Endothelial cell of umbilical vein (primary cell): ENCODE results near the gene FAU. TPM values are rescaled to one million over a fixed set of nuclear protein-coding genes. Genes with fewer than 3 reads are reported as not detected.

Experiments used
- BruUV-seq: library from RNA; stranded (reverse); fragments of 400-500 nt; replicated peaks from 2 replicates; lab custom pipeline; 2021; lab: Mats Ljungman, UMichigan
- CTCF ChIA-PET: fragments of 300-600, 350-600 bp; sonication (Branson Sonifier 250); formaldehyde crosslinking; loops from one replicate; lab custom pipeline; 2021; ENCODE audit warnings: antibody characterized with exemption, inconsistent platforms; lab: Charles Lee
- POLR2A ChIA-PET: fragments of 300-600, 350-600 bp; sonication (Branson Sonifier 250); formaldehyde crosslinking; loops from one replicate; lab custom pipeline; 2021; ENCODE audit warnings: antibody characterized with exemption, inconsistent platforms; lab: Charles Lee
- DNase-seq: peaks from one replicate; pipeline ENCODE4 v3.0.0-alpha.2; 2011; ENCODE audit warnings: low read depth, low spot score
- FAIRE-seq: peaks from 2 replicates; lab custom pipeline; 2011; peaks lifted over from hg19 to GRCh38; lab: Jason Lieb, UNC
- H2AFZ ChIP-seq: 2 replicates; pipeline ENCODE4 v1.6.0; 2012; ENCODE audit warnings: low read depth, low read length, control low read depth, inconsistent platforms
- H3K27ac ChIP-seq: 2 replicates; pipeline ENCODE4 v1.5.1; 2011; ENCODE audit warnings: low read depth, mild to moderate bottlenecking, control low read depth, low read length, moderate library complexity; ENCODE audit not compliant: insufficient read depth
- H3K27me3 ChIP-seq, 2 experiments: 2 replicates each; pipeline versions ENCODE4 v1.6.0 to v1.6.1; 2011; ENCODE audit warnings: low read length in 2 of 2, mixed read lengths in 1 of 2; ENCODE audit not compliant: control insufficient read depth in 2 of 2, insufficient read depth in 2 of 2
- H3K36me3 ChIP-seq, 2 experiments: 2 replicates in 1 of 2; 3 replicates in 1 of 2; pipeline ENCODE4 v1.5.1; 2011; ENCODE audit warnings: low read length in 2 of 2, mild to moderate bottlenecking in 1 of 2, moderate library complexity in 1 of 2; ENCODE audit not compliant: control insufficient read depth in 2 of 2, insufficient read depth in 2 of 2; ENCODE audit errors: extremely low read depth in 1 of 2
- H3K4me1 ChIP-seq: 3 replicates; pipeline ENCODE4 v1.5.1; 2011; ENCODE audit warnings: mild to moderate bottlenecking, low read length; ENCODE audit not compliant: control insufficient read depth, insufficient read depth; ENCODE audit errors: extremely low read depth
- H3K4me2 ChIP-seq: 2 replicates; pipeline ENCODE4 v1.6.1; 2011; ENCODE audit warnings: low read length, control low read depth, mixed read lengths; ENCODE audit not compliant: insufficient read depth
- H3K4me3 ChIP-seq, 3 experiments: fragments of 200-600 bp in 1 of 3; sonication (generic), shearing (Covaris generic) in 1 of 3; replicated peaks in 1 of 3; 2 replicates each; pipeline ENCODE4 v1.5.1; 2011 to 2016; ENCODE audit warnings: control low read depth in 3 of 3, low read length in 3 of 3, mild to moderate bottlenecking in 2 of 3, inconsistent platforms in 1 of 3, low read depth in 1 of 3, moderate library complexity in 1 of 3; ENCODE audit not compliant: insufficient read depth in 1 of 3
- H3K79me2 ChIP-seq: 2 replicates; pipeline ENCODE4 v1.6.0; 2012; ENCODE audit warnings: low read length, inconsistent platforms; ENCODE audit not compliant: control insufficient read depth, insufficient read depth
- H3K9ac ChIP-seq: replicated peaks from 2 replicates; pipeline ENCODE3; 2011; ENCODE audit warnings: low read length, control low read depth; ENCODE audit not compliant: insufficient read depth; ENCODE audit errors: extremely low read depth
- H3K9me1 ChIP-seq: replicated peaks from 3 replicates; pipeline ENCODE4 v1.6.0; 2011; ENCODE audit warnings: mild to moderate bottlenecking, low read length; ENCODE audit not compliant: control insufficient read depth, insufficient read depth; ENCODE audit errors: extremely low read depth
- H3K9me3 ChIP-seq: replicated peaks from 2 replicates; pipeline ENCODE4 v1.5.1; 2012; ENCODE audit warnings: low read length, inconsistent platforms; ENCODE audit not compliant: control insufficient read depth, insufficient read depth
- H4K20me1 ChIP-seq: replicated peaks from 2 replicates; pipeline ENCODE3; 2011; ENCODE audit warnings: mild to moderate bottlenecking, low read length; ENCODE audit not compliant: control insufficient read depth, insufficient read depth; ENCODE audit errors: extremely low read depth
- EZH2 ChIP-seq: IDR thresholded peaks from 2 replicates; pipeline ENCODE4 v1.6.1; 2012; ENCODE audit warnings: borderline replicate concordance, low read depth, mild to moderate bottlenecking, moderate library complexity, low read length, inconsistent platforms; ENCODE audit not compliant: severe bottlenecking
- FOS ChIP-seq: IDR thresholded peaks from 2 replicates; pipeline ENCODE4 v1.6.1; 2011; ENCODE audit warnings: mild to moderate bottlenecking, low read length, moderate library complexity, borderline replicate concordance; ENCODE audit not compliant: insufficient read depth
- GATA2 ChIP-seq: IDR thresholded peaks from 2 replicates; pipeline ENCODE4 v1.7.0; 2011; ENCODE audit warnings: low read depth, mild to moderate bottlenecking, moderate library complexity, mixed read lengths, low read length; ENCODE audit not compliant: insufficient read length, insufficient read depth
- JUN ChIP-seq: IDR thresholded peaks from 2 replicates; pipeline ENCODE4 v1.6.1; 2011; ENCODE audit warnings: borderline replicate concordance, low read depth; ENCODE audit not compliant: insufficient read length, insufficient read depth
- MAX ChIP-seq: IDR thresholded peaks from 2 replicates; pipeline ENCODE4 v1.6.1; 2011; ENCODE audit not compliant: insufficient read depth, insufficient read length
- MYC ChIP-seq: IDR thresholded peaks from one replicate; pipeline ENCODE4 v1.6.1; 2011; ENCODE audit warnings: mild to moderate bottlenecking, low read depth, low read length
- POLR2A ChIP-seq: IDR thresholded peaks from 2 replicates; pipeline ENCODE4 v1.6.1; 2012; ENCODE audit warnings: low read depth, mild to moderate bottlenecking, control low read depth, low read length
- POLR2AphosphoS5 ChIP-seq: IDR thresholded peaks from 2 replicates; pipeline ENCODE4 v1.6.1; 2012; ENCODE audit warnings: low read depth, mild to moderate bottlenecking, control low read depth, low read length, moderate library complexity; ENCODE audit not compliant: insufficient read depth
- dilution Hi-C: fragments of 300-500 bp; cut with MboI; formaldehyde crosslinking; loops from one replicate; pipeline ENCODE4 v1.15.0; 2019; ENCODE audit warnings: low sequenced_read_pairs; ENCODE audit not compliant: extremely low pct_ligation_motif_present
- intact Hi-C: fragments of 100-400 bp; cut with micrococcal nuclease; formaldehyde crosslinking; loops from one replicate; pipeline ENCODE4 v1.10.0; 2022
- polyA plus RNA-seq, 4 experiments: library from polyadenylated mRNA; depleted of rRNA in 3 of 4; stranded (reverse) in 3 of 4; unstranded in 1 of 4; fragments of >200 nt; gene quantifications; 2 replicates each; pipeline versions ENCODE4 v1.2.1 to v1.2.3, GENCODE V29; 2011 to 2012; ENCODE audit warnings: missing spikeins in 1 of 4
- total RNA-seq: library from RNA; stranded (reverse); gene quantifications from 2 replicates; pipeline ENCODE4 v1.2.3, GENCODE V29; 2021
- TF ChIP-seq, protein P1 (sequence below), 2 donors: IDR thresholded peaks; 1 replicate in 1 of 2; 2 replicates in 1 of 2; pipeline ENCODE4 v1.5.1; 2011; ENCODE audit warnings: low read length in 2 of 2, mild to moderate bottlenecking in 2 of 2, moderate library complexity in 2 of 2, control low read depth in 1 of 2, inconsistent platforms in 1 of 2, low read depth in 1 of 2; ENCODE audit not compliant: insufficient read depth in 1 of 2; ENCODE audit errors: extremely low read depth in 1 of 2

The FAU gene
- total and polyA plus RNA-seq, 2 donors (not counting 3 experiments of a cell fraction or from before 2014, with no cell fraction given), result 741 to 746 TPM

- Histone ChIP-seq H3K27ac (peak within 1 kb of the TSS; percentile 9), H3K4me2 (peak within 1 kb of the TSS; percentile 13), H3K9ac (peak within 1 kb of the TSS; percentile 59), H2AFZ (no peak within 1 kb of the TSS), H3K4me3 (peak within 1 kb of the TSS; percentile 24 to 75 (median 46)), H4K20me1 (no peaks in the 10 kb centered on the region), H3K27me3 (no peaks in the 10 kb centered on the region), H3K79me2 (peaks cover 27% of the 10 kb centered on the region), H3K4me1 (peaks cover 21% of the 10 kb centered on the region), H3K9me3 (no peaks in the 10 kb centered on the region), H3K36me3 (peaks cover 7 to 13% of the 10 kb centered on the region in 2 experiments), H3K9me1 (no peaks in the 10 kb centered on the region)
- ChIA-PET CTCF (interaction anchor here (0.6 to 2.3 kb wide), 17 partner anchors 11 to 339 kb away, joined by 3 to 17 read pairs (median 4); partner anchors contain the start of genes ARL2, CAPN1, CDC42EP2 and SF1), POLR2A (interaction anchor here (1.4 to 1.5 kb wide), 2 partner anchors 11 to 18 kb away, joined by 3 to 4 read pairs; no protein-coding TSS in a partner anchor)
- DNase-seq, result peak; percentile 99
- peak; percentile 100 for FAIRE-seq
- BruUV-seq, result no TSS peak
- TF ChIP-seq, protein P1, sequence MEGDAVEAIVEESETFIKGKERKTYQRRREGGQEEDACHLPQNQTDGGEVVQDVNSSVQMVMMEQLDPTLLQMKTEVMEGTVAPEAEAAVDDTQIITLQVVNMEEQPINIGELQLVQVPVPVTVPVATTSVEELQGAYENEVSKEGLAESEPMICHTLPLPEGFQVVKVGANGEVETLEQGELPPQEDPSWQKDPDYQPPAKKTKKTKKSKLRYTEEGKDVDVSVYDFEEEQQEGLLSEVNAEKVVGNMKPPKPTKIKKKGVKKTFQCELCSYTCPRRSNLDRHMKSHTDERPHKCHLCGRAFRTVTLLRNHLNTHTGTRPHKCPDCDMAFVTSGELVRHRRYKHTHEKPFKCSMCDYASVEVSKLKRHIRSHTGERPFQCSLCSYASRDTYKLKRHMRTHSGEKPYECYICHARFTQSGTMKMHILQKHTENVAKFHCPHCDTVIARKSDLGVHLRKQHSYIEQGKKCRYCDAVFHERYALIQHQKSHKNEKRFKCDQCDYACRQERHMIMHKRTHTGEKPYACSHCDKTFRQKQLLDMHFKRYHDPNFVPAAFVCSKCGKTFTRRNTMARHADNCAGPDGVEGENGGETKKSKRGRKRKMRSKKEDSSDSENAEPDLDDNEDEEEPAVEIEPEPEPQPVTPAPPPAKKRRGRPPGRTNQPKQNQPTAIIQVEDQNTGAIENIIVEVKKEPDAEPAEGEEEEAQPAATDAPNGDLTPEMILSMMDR (IDR thresholded peaks at IDR 0.05; ENCODE audit: extremely low read depth in 1 of 2, insufficient read depth in 1 of 2, low read depth in 1 of 2, low read length in 2 of 2), result peak; percentile 89 to 91
- TF ChIP-seq POLR2A, result peak; percentile 85
- TF ChIP-seq POLR2AphosphoS5, result peak; percentile 94
- TF ChIP-seq FOS, result no peak
- TF ChIP-seq GATA2, result no peak
- TF ChIP-seq MYC, result no peak
- TF ChIP-seq EZH2, result no peak
- peak; percentile 4 for TF ChIP-seq JUN
- no peak for TF ChIP-seq MAX
- dilution Hi-C loops (no loop called here), intact Hi-C loops (loop anchor here (1.0 to 2.0 kb wide), 6 partner anchors 33 to 270 kb away; partner anchors contain the start of genes CAPN1, CDCA5, SNX15 and ZFPL1)
These were observed 4.5 kb downstream of the FAU start, which contains the start of gene ZNHIT2 for GRCh38 chr11:65117206-65118096. Gene ZNHIT2, minus strand, starts transcription at chr11:65117701. Its CDS starts 48 bp downstream, at chr11:65117653.
